ENCODE measurements around the gene NBPF9. TPM values are rescaled to one million over a fixed set of nuclear protein-coding genes. Genes with fewer than 3 reads are reported as not detected.
"Not testable (repeated sequence)": the region's sequence is repeated elsewhere in the genome, so short reads cannot be mapped to it uniquely, and the experiment has no call there.

NBPF9 gene
- total RNA-seq, 1 donor from 2014 or later, result 34.5 TPM

DNA sequence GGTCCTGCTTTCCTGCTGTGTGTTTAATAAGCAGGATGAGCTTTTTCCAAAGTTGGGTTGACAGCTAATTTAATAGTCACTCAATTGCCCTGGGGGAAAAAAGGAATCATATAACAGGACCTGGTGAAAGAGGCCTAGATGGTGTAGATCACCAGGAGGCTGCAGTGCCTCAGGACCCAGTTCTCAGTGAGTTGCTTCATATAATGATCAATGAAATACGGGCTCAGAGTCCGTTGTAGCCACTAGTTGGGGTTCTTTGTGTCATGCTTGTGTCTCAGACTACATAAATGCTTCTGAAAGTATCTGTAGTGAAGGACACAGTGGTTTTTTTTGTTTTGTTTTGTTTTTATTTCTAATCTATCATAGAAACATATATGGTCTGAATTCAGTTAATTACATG is 94.6 kb downstream of the NBPF9 start:
- H3K4me3 Mint-ChIP-seq (ENCODE audit: unreplicated experiment); DNase-seq (ENCODE audit: extremely low spot score, unreplicated experiment); H3K4me1 Mint-ChIP-seq (ENCODE audit: unreplicated experiment); H3K27me3 Mint-ChIP-seq (ENCODE audit: unreplicated experiment); H3K36me3 Mint-ChIP-seq (ENCODE audit: unreplicated experiment); H3K27ac Mint-ChIP-seq (ENCODE audit: unreplicated experiment); H3K9me3 Mint-ChIP-seq (ENCODE audit: unreplicated experiment): not testable (repeated sequence)

DNA sequence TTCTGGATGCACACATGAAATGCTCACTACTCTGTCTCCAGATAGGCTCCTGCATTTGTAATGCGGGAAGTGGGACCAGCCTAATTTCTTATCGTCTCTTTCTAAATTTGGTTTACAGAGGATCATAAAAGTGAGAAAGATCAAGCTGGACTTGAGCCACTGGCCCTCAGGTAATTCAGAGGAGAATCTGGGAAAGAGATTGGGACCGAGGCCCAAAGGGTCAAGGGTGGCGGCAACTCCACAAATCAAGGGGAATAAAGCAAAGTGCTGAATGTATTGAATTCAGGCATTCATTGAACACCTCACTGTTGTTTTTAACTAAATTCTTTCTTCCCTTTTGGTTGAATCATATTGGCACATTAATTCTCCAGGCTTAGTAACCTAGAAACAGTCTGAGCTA is 95.0 kb downstream of the NBPF9 start:
- DNase-seq (ENCODE audit: extremely low spot score, unreplicated experiment); H3K4me1 Mint-ChIP-seq (ENCODE audit: unreplicated experiment); H3K36me3 Mint-ChIP-seq (ENCODE audit: unreplicated experiment); H3K27ac Mint-ChIP-seq (ENCODE audit: unreplicated experiment); H3K4me3 Mint-ChIP-seq (ENCODE audit: unreplicated experiment); H3K9me3 Mint-ChIP-seq (ENCODE audit: unreplicated experiment); H3K27me3 Mint-ChIP-seq (ENCODE audit: unreplicated experiment): not testable (repeated sequence)
